Stomach (tissue), 4 donors: ENCODE measurements around the gene OR8S1.

Experiments
- POLR2A ChIP-seq, 4 donors: fragments of 450-650 bp; IDR thresholded peaks; one replicate each; pipeline ENCODE4 v1.6.1; 2016; ENCODE audit warnings: antibody characterized with exemption in 4 of 4, control low read depth in 2 of 4, mild to moderate bottlenecking in 1 of 4, moderate library complexity in 1 of 4
- POLR2AphosphoS5 ChIP-seq, 3 donors: sonication (generic); formaldehyde crosslinking; IDR thresholded peaks; one replicate each; pipeline ENCODE4 v1.6.1; 2016; ENCODE audit warnings: antibody characterized with exemption in 3 of 3
- TF ChIP-seq, protein P1 (sequence below), 7 experiments: fragments of 450-650 bp in 4 of 7; fragments of 200-600 bp in 3 of 7; sonication (generic) in 3 of 7; IDR thresholded peaks; one replicate each; pipeline ENCODE4 v1.5.1; 2016 to 2019; ENCODE audit warnings: antibody characterized with exemption in 7 of 7, control low read depth in 2 of 7, mild to moderate bottlenecking in 1 of 7

DNA sequence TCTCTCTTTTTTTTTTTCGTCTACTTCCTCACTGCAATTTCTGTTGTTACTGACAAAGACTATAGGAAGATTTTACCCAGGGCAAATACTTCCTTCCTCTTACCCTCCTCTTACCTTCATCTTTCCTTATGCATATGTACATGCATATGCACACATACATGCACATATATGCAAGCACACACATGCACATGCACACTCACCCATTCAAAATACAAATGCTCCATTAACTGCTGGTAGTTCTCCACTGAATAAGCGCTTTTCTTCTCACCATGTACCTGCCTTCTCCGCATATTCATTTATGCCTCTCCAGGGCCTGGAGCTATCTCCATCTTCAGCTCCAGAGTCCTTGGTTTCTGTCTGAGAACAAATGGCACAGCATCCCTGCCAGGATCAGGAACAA is 42.5 kb upstream of the OR8S1 start:
- TF ChIP-seq, protein P1, sequence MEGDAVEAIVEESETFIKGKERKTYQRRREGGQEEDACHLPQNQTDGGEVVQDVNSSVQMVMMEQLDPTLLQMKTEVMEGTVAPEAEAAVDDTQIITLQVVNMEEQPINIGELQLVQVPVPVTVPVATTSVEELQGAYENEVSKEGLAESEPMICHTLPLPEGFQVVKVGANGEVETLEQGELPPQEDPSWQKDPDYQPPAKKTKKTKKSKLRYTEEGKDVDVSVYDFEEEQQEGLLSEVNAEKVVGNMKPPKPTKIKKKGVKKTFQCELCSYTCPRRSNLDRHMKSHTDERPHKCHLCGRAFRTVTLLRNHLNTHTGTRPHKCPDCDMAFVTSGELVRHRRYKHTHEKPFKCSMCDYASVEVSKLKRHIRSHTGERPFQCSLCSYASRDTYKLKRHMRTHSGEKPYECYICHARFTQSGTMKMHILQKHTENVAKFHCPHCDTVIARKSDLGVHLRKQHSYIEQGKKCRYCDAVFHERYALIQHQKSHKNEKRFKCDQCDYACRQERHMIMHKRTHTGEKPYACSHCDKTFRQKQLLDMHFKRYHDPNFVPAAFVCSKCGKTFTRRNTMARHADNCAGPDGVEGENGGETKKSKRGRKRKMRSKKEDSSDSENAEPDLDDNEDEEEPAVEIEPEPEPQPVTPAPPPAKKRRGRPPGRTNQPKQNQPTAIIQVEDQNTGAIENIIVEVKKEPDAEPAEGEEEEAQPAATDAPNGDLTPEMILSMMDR (IDR thresholded peaks at IDR 0.05) = no peak
- TF ChIP-seq POLR2AphosphoS5 (IDR thresholded peaks at IDR 0.05) = no peak
- no peak for TF ChIP-seq POLR2A (IDR thresholded peaks at IDR 0.05)
